Lower leg skin (tissue), 4 donors: Measurements from ENCODE around the gene CDC73. TPM values are rescaled to one million over a fixed set of nuclear protein-coding genes. Genes with fewer than 3 reads are reported as not detected.

Source experiments
- DNase-seq, 2 donors: peaks; one replicate each; pipeline ENCODE4 v3.0.0-alpha.2; 2019; ENCODE audit warnings: low spot score in 2 of 2
- H3K4me3 ChIP-seq: fragments of 200-600 bp; sonication (generic); 2 replicates; pipeline ENCODE4 v1.5.1; 2017; ENCODE audit warnings: mild to moderate bottlenecking, low read depth; ENCODE audit not compliant: poor library complexity, severe bottlenecking
- POLR2A ChIP-seq, 2 donors: fragments of 450-650 bp; IDR thresholded peaks; one replicate each; pipeline ENCODE4 v1.6.1; 2016 to 2017; ENCODE audit warnings: antibody characterized with exemption in 2 of 2, mild to moderate bottlenecking in 1 of 2, moderate library complexity in 1 of 2
- WGBS, 2 donors: methylation state at CpG; one replicate each; pipeline ENCODE4 v1.1.5; 2018; 5-methylcytosine and 5-hydroxymethylcytosine counted together
- intact Hi-C: fragments of 100-400 bp; cut with DNase I; formaldehyde crosslinking; loops from one replicate; pipeline ENCODE4 v1.15.0; 2023; ENCODE audit warnings: low total_unique reads
- total RNA-seq, 4 donors: library from RNA; depleted of rRNA; stranded (reverse); fragments of >200 nt; gene quantifications; one replicate each; pipeline ENCODE4 v1.1.0, GENCODE V29; 2016
- TF ChIP-seq, protein P1 (sequence below), 3 donors: fragments of 450-650 bp; IDR thresholded peaks; one replicate each; pipeline ENCODE4 v1.5.1; 2016; ENCODE audit warnings: antibody characterized with exemption in 3 of 3, mild to moderate bottlenecking in 3 of 3, moderate library complexity in 2 of 3

Gene CDC73
- total RNA-seq, 4 donors from 2014 or later = 19.2 to 23.7 (median 20.0) TPM

DNA sequence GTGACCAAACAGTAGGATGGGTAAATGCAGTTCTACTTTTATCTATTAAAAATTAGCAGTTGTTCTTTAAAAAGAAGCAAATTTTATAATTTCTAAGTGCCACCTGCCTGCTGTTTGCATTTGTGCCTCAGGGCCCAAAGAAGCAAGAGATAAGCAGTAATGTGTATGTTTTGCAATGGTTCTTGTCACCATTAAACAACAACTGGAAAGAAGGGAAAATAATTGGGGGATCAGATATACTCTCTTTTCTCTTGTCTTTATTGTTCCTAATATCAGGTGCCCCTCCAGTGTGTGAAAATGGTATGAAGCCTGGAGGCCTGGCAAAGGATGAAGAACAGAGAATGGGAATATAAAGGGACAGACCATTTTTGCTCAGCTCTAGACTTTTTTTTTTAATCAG is 55.0 kb downstream of the CDC73 start:
- intact Hi-C loops = no loop called here
- TF ChIP-seq, protein P1, sequence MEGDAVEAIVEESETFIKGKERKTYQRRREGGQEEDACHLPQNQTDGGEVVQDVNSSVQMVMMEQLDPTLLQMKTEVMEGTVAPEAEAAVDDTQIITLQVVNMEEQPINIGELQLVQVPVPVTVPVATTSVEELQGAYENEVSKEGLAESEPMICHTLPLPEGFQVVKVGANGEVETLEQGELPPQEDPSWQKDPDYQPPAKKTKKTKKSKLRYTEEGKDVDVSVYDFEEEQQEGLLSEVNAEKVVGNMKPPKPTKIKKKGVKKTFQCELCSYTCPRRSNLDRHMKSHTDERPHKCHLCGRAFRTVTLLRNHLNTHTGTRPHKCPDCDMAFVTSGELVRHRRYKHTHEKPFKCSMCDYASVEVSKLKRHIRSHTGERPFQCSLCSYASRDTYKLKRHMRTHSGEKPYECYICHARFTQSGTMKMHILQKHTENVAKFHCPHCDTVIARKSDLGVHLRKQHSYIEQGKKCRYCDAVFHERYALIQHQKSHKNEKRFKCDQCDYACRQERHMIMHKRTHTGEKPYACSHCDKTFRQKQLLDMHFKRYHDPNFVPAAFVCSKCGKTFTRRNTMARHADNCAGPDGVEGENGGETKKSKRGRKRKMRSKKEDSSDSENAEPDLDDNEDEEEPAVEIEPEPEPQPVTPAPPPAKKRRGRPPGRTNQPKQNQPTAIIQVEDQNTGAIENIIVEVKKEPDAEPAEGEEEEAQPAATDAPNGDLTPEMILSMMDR (IDR thresholded peaks at IDR 0.05) = no peak
- TF ChIP-seq POLR2A (IDR thresholded peaks at IDR 0.05) = no peak
- H3K4me3 ChIP-seq = no peak overlapping the region
- no peak for DNase-seq

- intact Hi-C loops = no loop called here
- DNase-seq = no peak
- no peak overlapping the region for H3K4me3 ChIP-seq
- TF ChIP-seq, protein P1 (IDR thresholded peaks at IDR 0.05) = no peak
- TF ChIP-seq POLR2A (IDR thresholded peaks at IDR 0.05) = no peak
- WGBS, 2 donors = 35 to 41% methylated on average over 4 of the region's 4 CpGs
Observed at GRCh38 chr1:193179094-193179493, 57.3 kb downstream of the CDC73 start.

- intact Hi-C loops = no loop called here
- H3K4me3 ChIP-seq = no peak overlapping the region
- no peak for DNase-seq
- no peak for TF ChIP-seq POLR2A (IDR thresholded peaks at IDR 0.05)
- TF ChIP-seq, protein P1 (IDR thresholded peaks at IDR 0.05) = no peak
- 41 to 51% methylated on average over 1 of the region's 1 CpG for WGBS, 2 donors
Observed at GRCh38 chr1:193181536-193181935, 59.7 kb downstream of the CDC73 start.

DNA sequence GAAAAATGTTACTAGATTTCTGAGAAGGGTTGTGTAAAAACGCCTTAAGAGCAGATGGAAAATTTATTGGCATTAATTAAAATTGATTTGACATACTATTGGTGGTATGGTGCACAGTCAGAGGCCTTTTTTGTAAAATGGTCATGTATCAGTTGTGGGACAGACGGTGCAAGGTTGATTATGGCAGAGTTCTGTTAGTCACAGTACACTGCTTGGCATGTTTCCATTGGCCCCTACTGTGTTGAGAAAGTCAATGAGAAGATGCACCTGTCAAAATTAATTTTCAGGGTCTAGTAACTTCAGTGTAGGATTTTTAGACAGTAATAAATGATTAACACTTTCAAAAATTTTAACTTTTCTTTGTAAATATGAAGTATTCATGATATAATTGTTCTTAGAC is 60.2 kb downstream of the CDC73 start:
- intact Hi-C loops = no loop called here
- no peak for TF ChIP-seq POLR2A (IDR thresholded peaks at IDR 0.05)
- TF ChIP-seq, protein P1 (IDR thresholded peaks at IDR 0.05) = no peak
- 67 to 69% methylated on average over 2 of the region's 2 CpGs for WGBS, 2 donors
- H3K4me3 ChIP-seq = no peak overlapping the region
- DNase-seq = no peak

DNA sequence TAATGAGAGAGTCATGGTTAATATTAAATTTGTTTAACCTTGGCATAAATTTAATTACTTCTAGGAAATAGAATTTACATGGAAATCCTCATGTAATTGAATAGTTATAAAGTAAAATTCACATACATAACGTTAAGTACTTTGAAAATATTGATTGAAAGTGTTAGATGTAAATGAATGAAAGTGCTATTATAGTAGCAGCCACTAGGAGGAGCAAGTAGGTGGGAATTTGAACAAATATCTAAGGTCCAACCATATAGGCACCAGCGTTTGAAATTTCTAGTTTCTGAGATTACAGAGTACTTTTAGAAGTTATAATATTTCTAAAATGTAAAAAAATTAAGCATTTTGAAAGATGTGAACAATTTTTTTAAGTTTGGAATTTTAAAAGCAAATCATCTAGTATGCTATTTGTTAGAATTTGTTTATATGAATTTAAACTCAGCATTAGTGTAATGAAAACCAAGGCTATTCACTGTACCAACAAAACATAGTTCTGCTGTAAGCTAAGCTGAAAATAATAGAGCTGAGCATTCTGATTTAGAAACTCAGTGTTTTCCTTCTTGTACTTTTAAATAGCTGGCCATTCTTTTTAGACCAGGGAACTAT is 61.3 kb downstream of the CDC73 start:
- H3K4me3 ChIP-seq = no peak overlapping the region
- TF ChIP-seq POLR2A (IDR thresholded peaks at IDR 0.05) = no peak
- TF ChIP-seq, protein P1 (IDR thresholded peaks at IDR 0.05) = no peak
- WGBS, 2 donors = 1% methylated on average over 2 of the region's 2 CpGs
- no peak for DNase-seq
- intact Hi-C loops = no loop called here

DNA sequence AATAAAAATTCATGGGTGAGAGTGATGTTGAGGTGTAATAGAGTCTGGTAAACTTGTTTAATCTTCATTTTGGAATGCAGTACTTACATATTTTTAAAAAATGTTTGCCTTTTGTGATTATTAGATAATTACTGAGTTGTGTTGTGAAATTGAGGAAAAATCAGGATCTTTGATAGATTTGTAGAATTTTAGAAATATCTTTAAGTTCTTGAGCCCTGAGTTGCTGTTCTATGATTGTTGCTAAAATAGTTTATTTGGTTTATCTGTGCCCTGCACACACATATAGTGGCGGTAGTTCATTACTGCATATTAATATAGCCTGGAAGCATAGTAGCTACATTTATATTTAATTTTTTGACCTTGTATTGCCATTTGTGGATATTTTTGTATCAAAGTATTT is 62.9 kb downstream of the CDC73 start:
- intact Hi-C loops = no loop called here
- TF ChIP-seq, protein P1 (IDR thresholded peaks at IDR 0.05) = no peak
- TF ChIP-seq POLR2A (IDR thresholded peaks at IDR 0.05) = no peak

More for the DNA sequence above, 62.9 kb downstream of the CDC73 start:
- H3K4me3 ChIP-seq = no peak overlapping the region
- 88 to 90% methylated on average over 1 of the region's 1 CpG for WGBS, 2 donors
- no peak for DNase-seq
